Keratinocyte (primary cell): ENCODE measurements around the gene OR9I1. TPM values are rescaled to one million over a fixed set of nuclear protein-coding genes. Genes with fewer than 3 reads are reported as not detected.

Experiments
- DNase-seq: peaks from one replicate; pipeline ENCODE4 v3.0.0-alpha.2; 2011; ENCODE audit warnings: low read depth, missing footprints, low spot score
- FAIRE-seq: peaks from 2 replicates; lab custom pipeline; 2011; peaks lifted over from hg19 to GRCh38; lab: Jason Lieb, UNC
- H2AFZ ChIP-seq: 2 replicates; pipeline ENCODE4 v1.6.0; 2012; ENCODE audit warnings: low read length, control low read depth, inconsistent platforms; ENCODE audit not compliant: control insufficient read depth
- H3K27ac ChIP-seq: 2 replicates; pipeline ENCODE4 v1.5.1; 2011; ENCODE audit warnings: low read length; ENCODE audit not compliant: control insufficient read depth, insufficient read depth
- H3K27me3 ChIP-seq: 3 replicates; pipeline ENCODE4 v1.6.0; 2011; ENCODE audit warnings: low read length; ENCODE audit not compliant: control insufficient read depth, insufficient read depth; ENCODE audit errors: extremely low read depth
- H3K36me3 ChIP-seq, 2 experiments: 2 replicates in 1 of 2; 3 replicates in 1 of 2; pipeline ENCODE4 v1.5.1; 2011; ENCODE audit warnings: low read length in 2 of 2, mild to moderate bottlenecking in 1 of 2; ENCODE audit not compliant: control insufficient read depth in 2 of 2, insufficient read depth in 2 of 2; ENCODE audit errors: extremely low read depth in 1 of 2
- H3K4me1 ChIP-seq: 3 replicates; pipeline ENCODE4 v1.5.1; 2011; ENCODE audit warnings: low read length; ENCODE audit not compliant: control insufficient read depth, insufficient read depth; ENCODE audit errors: extremely low read depth
- H3K4me2 ChIP-seq: 3 replicates; pipeline ENCODE4 v1.6.0; 2011; ENCODE audit warnings: low read depth, low read length; ENCODE audit not compliant: control insufficient read depth, insufficient read depth; ENCODE audit errors: extremely low read depth
- H3K4me3 ChIP-seq, 3 experiments: fragments of 200-600 bp in 1 of 3; sonication (generic) in 1 of 3; 2 replicates in 2 of 3; 3 replicates in 1 of 3; pipeline ENCODE4 v1.5.1; 2011 to 2016; ENCODE audit warnings: low read length in 3 of 3, mild to moderate bottlenecking in 3 of 3, control low read depth in 2 of 3, inconsistent platforms in 1 of 3, low read depth in 1 of 3, mixed read lengths in 1 of 3, mixed run types in 1 of 3, moderate library complexity in 1 of 3; ENCODE audit not compliant: control insufficient read depth in 2 of 3, insufficient read depth in 2 of 3; ENCODE audit errors: extremely low read depth in 1 of 3
- H3K79me2 ChIP-seq: 2 replicates; pipeline ENCODE4 v1.6.0; 2012; ENCODE audit warnings: low read length; ENCODE audit not compliant: control insufficient read depth, insufficient read depth
- H3K9ac ChIP-seq: 3 replicates; pipeline ENCODE4 v1.6.0; 2011; ENCODE audit warnings: low read length; ENCODE audit not compliant: control insufficient read depth, insufficient read depth; ENCODE audit errors: extremely low read depth
- H3K9me1 ChIP-seq: 3 replicates; pipeline ENCODE4 v1.6.0; 2011; ENCODE audit warnings: low read length; ENCODE audit not compliant: control insufficient read depth, insufficient read depth; ENCODE audit errors: extremely low read depth
- H3K9me3 ChIP-seq: 2 replicates; pipeline ENCODE4 v1.5.1; 2012; ENCODE audit warnings: low read depth, low read length; ENCODE audit not compliant: control insufficient read depth
- H4K20me1 ChIP-seq: 3 replicates; pipeline ENCODE4 v1.6.0; 2011; ENCODE audit warnings: low read length; ENCODE audit not compliant: control insufficient read depth, insufficient read depth; ENCODE audit errors: extremely low read depth
- CTCF ChIP-seq, 3 experiments: IDR thresholded peaks in 1 of 3; conservative IDR thresholded peaks in 1 of 3; optimal IDR thresholded peaks in 1 of 3; 2 replicates in 2 of 3; 3 replicates in 1 of 3; pipeline versions ENCODE3 to v1.5.1; 2011; ENCODE audit warnings: low read length in 3 of 3, mild to moderate bottlenecking in 3 of 3, moderate library complexity in 2 of 3, control low read depth in 1 of 3, inconsistent platforms in 1 of 3; ENCODE audit not compliant: insufficient read depth in 2 of 3; ENCODE audit errors: extremely low read depth in 1 of 3
- EZH2 ChIP-seq: IDR thresholded peaks from one replicate; pipeline ENCODE4 v1.6.1; 2012; ENCODE audit warnings: inconsistent platforms, mild to moderate bottlenecking, low read length, moderate library complexity
- dilution Hi-C: fragments of 300-500 bp; cut with MboI; formaldehyde crosslinking; loops from one replicate; pipeline ENCODE4 v1.7.0; 2020; ENCODE audit warnings: low sequenced_read_pairs; ENCODE audit not compliant: extremely low pct_ligation_motif_present
- polyA plus RNA-seq, 5 experiments: library from polyadenylated mRNA; depleted of rRNA in 3 of 5; stranded (reverse) in 3 of 5; stranded (forward) in 1 of 5; unstranded in 1 of 5; fragments of >200 nt; gene quantifications; 1 replicate in 1 of 5; 2 replicates in 3 of 5; 3 replicates in 1 of 5; pipeline versions ENCODE4 v1.2.1 to v1.2.3, GENCODE V29; 2011 to 2012; ENCODE audit warnings: missing spikeins in 2 of 5, low read depth in 1 of 5, low replicate concordance in 1 of 5

OR9I1 gene
- polyA plus RNA-seq, 1 donor (not counting 4 experiments of a cell fraction or from before 2014, with no cell fraction given), result not detected

GRCh38 chr11:58152781-58153180 is 27.5 kb upstream of the OR9I1 start:
- dilution Hi-C loops, result no loop called here
- FAIRE-seq (no peak), DNase-seq (no peak)
- Histone ChIP-seq H3K79me2 (no peaks in the 10 kb centered on the region), H3K9me1 (no peaks in the 10 kb centered on the region), H3K27ac (no peak overlapping the region), H2AFZ (no peak overlapping the region), H3K27me3 (no peaks in the 10 kb centered on the region), H4K20me1 (no peaks in the 10 kb centered on the region), H3K4me3 (no peak overlapping the region), H3K9ac (no peak overlapping the region), H3K4me2 (no peak overlapping the region), H3K9me3 (no peaks in the 10 kb centered on the region), H3K4me1 (no peaks in the 10 kb centered on the region), H3K36me3 (no peaks in the 10 kb centered on the region)
- TF ChIP-seq EZH2, result no peak
- TF ChIP-seq CTCF (optimal IDR thresholded peaks at IDR 0.05 in 1 of 3, IDR thresholded peaks at IDR 0.05 in 1 of 3, conservative IDR thresholded peaks at IDR 0.05 in 1 of 3; ENCODE audit: extremely low read depth in 1 of 3, insufficient read depth in 2 of 3, low read length in 3 of 3), result no peak

GRCh38 chr11:58142761-58143160 is 17.4 kb upstream of the OR9I1 start:
- dilution Hi-C loops, result no loop called here
- Histone ChIP-seq H3K27ac (no peak overlapping the region), H3K4me3 (no peak overlapping the region), H2AFZ (no peak overlapping the region), H3K4me2 (no peak overlapping the region), H3K27me3 (no peaks in the 10 kb centered on the region), H3K4me1 (no peaks in the 10 kb centered on the region), H3K9me3 (no peaks in the 10 kb centered on the region), H3K9ac (no peak overlapping the region), H3K9me1 (no peaks in the 10 kb centered on the region), H3K79me2 (no peaks in the 10 kb centered on the region), H4K20me1 (no peaks in the 10 kb centered on the region), H3K36me3 (no peaks in the 10 kb centered on the region)
- TF ChIP-seq CTCF (optimal IDR thresholded peaks at IDR 0.05 in 1 of 3, IDR thresholded peaks at IDR 0.05 in 1 of 3, conservative IDR thresholded peaks at IDR 0.05 in 1 of 3; ENCODE audit: extremely low read depth in 1 of 3, insufficient read depth in 2 of 3, low read length in 3 of 3) (no peak), EZH2 (no peak)
- FAIRE-seq (no peak), DNase-seq (no peak)
